HEK293 (cell line): ENCODE results near the gene SLC38A3.

Experiments
- CTCF ChIA-PET: fragments of 350-600 bp; formaldehyde crosslinking; extraction: SDS; loops from one replicate; lab custom pipeline; 2021; ENCODE audit warnings: antibody characterized with exemption; lab: Yijun Ruan, JAX
- POLR2A ChIA-PET: fragments of 300-600 bp; formaldehyde crosslinking; extraction: SDS; loops from one replicate; lab custom pipeline; 2020; ENCODE audit warnings: antibody characterized with exemption, inconsistent platforms; lab: Yijun Ruan, JAX
- H3K27ac ChIP-seq: fragments of 200-500 bp; sonication (Bioruptor generic); 2 replicates; pipeline ENCODE4 v1.5.1; 2014; ENCODE audit warnings: low read depth, low read length, control low read depth, inconsistent platforms; ENCODE audit errors: extremely low read depth
- H3K36me3 ChIP-seq, 2 experiments: fragments of 200-500 bp in 1 of 2; sonication (Bioruptor generic) in 1 of 2; 1 replicate in 1 of 2; 2 replicates in 1 of 2; pipeline ENCODE4 v1.5.1; 2014 to 2017; ENCODE audit warnings: inconsistent platforms in 2 of 2, low read length in 2 of 2; ENCODE audit not compliant: control insufficient read depth in 2 of 2, insufficient read depth in 1 of 2
- H3K4me1 ChIP-seq: fragments of 200-500 bp; sonication (Bioruptor generic); 2 replicates; pipeline ENCODE4 v1.5.1; 2014; ENCODE audit warnings: mild to moderate bottlenecking, low read length, inconsistent platforms; ENCODE audit not compliant: control insufficient read depth, insufficient read depth
- H3K4me3 ChIP-seq: 2 replicates; pipeline ENCODE4 v1.5.1; 2011; ENCODE audit warnings: low read depth, mild to moderate bottlenecking, control low read depth, low read length, moderate library complexity
- H3K9me3 ChIP-seq: fragments of 200-500 bp; sonication (Bioruptor generic); 2 replicates; pipeline ENCODE4 v1.5.1; 2014; ENCODE audit warnings: low read depth, low read length, inconsistent platforms; ENCODE audit not compliant: control insufficient read depth, insufficient read depth
- HOXA7 ChIP-seq: sonication (generic); formaldehyde crosslinking; IDR thresholded peaks from 2 replicates; pipeline ENCODE4 v1.8.1; 2022; ENCODE audit warnings: missing genetic modification reagents, borderline replicate concordance
- PRDM1 ChIP-seq: fragments of 450-650 bp; formaldehyde crosslinking; IDR thresholded peaks from 2 replicates; pipeline ENCODE4; 2016; ENCODE audit warnings: missing biosample characterization, missing genetic modification characterization
- YY1 ChIP-seq: fragments of 450-650 bp; formaldehyde crosslinking; IDR thresholded peaks from 2 replicates; pipeline ENCODE4 v1.5.1; 2018; ENCODE audit warnings: missing biosample characterization, missing genetic modification characterization
- ZBTB20 ChIP-seq: fragments of 450-650 bp; formaldehyde crosslinking; IDR thresholded peaks from 2 replicates; pipeline ENCODE4 v1.5.1; 2016; ENCODE audit warnings: missing biosample characterization, missing genetic modification characterization
- ZBTB8A ChIP-seq: fragments of 450-650 bp; formaldehyde crosslinking; IDR thresholded peaks from 2 replicates; pipeline ENCODE4 v1.5.1; 2016; ENCODE audit warnings: missing biosample characterization, missing genetic modification characterization
- ZFHX2 ChIP-seq: fragments of 450-650 bp; formaldehyde crosslinking; conservative IDR thresholded peaks from 2 replicates; pipeline ENCODE4 v1.5.1; 2016; ENCODE audit warnings: missing biosample characterization, missing genetic modification characterization
- ZFP41 ChIP-seq: fragments of 450-650 bp; formaldehyde crosslinking; IDR thresholded peaks from 2 replicates; pipeline ENCODE4 v1.5.1; 2016; ENCODE audit warnings: missing biosample characterization, missing genetic modification characterization, borderline replicate concordance
- ZNF133 ChIP-seq: fragments of 450-650 bp; formaldehyde crosslinking; IDR thresholded peaks from 2 replicates; pipeline ENCODE4 v1.5.1; 2016; ENCODE audit warnings: missing biosample characterization, missing genetic modification characterization
- ZNF23 ChIP-seq: fragments of 450-650 bp; formaldehyde crosslinking; IDR thresholded peaks from 2 replicates; pipeline ENCODE4 v1.5.1; 2016; ENCODE audit warnings: missing biosample characterization, missing genetic modification characterization, borderline replicate concordance
- ZNF354C ChIP-seq: fragments of 450-650 bp; formaldehyde crosslinking; IDR thresholded peaks from 2 replicates; pipeline ENCODE4 v1.5.1; 2016; ENCODE audit warnings: missing biosample characterization, missing genetic modification characterization, low read depth, borderline replicate concordance
- ZNF366 ChIP-seq: fragments of 450-650 bp; formaldehyde crosslinking; conservative IDR thresholded peaks from 2 replicates; pipeline ENCODE4 v1.5.1; 2016; ENCODE audit warnings: missing biosample characterization, missing genetic modification characterization
- ZNF404 ChIP-seq: fragments of 450-650 bp; formaldehyde crosslinking; IDR thresholded peaks from 2 replicates; pipeline ENCODE4 v1.5.1; 2017; ENCODE audit warnings: missing biosample characterization, missing genetic modification characterization
- ZNF423 ChIP-seq: fragments of 450-650 bp; formaldehyde crosslinking; IDR thresholded peaks from 2 replicates; pipeline ENCODE4 v1.5.1; 2016; ENCODE audit warnings: missing biosample characterization, missing genetic modification characterization
- ZNF677 ChIP-seq: fragments of 450-650 bp; IDR thresholded peaks from 2 replicates; pipeline ENCODE4 v1.5.0; 2018; ENCODE audit warnings: missing biosample characterization, mild to moderate bottlenecking, missing genetic modification characterization, moderate library complexity
- ZNF830 ChIP-seq: fragments of 450-650 bp; IDR thresholded peaks from 2 replicates; pipeline ENCODE4 v1.5.0; 2018; ENCODE audit warnings: missing biosample characterization, missing genetic modification characterization, low read depth, mild to moderate bottlenecking, moderate library complexity
- TF ChIP-seq, protein P1 (sequence below): fragments of 450-650 bp; formaldehyde crosslinking; IDR thresholded peaks from 2 replicates; pipeline ENCODE4 v1.5.1; 2017; ENCODE audit warnings: missing biosample characterization, mild to moderate bottlenecking, missing genetic modification characterization, moderate library complexity
- TF ChIP-seq, protein P2 (sequence below): fragments of 450-650 bp; formaldehyde crosslinking; IDR thresholded peaks from 2 replicates; pipeline ENCODE4 v1.5.1; 2017; ENCODE audit warnings: missing biosample characterization, missing genetic modification characterization
- TF ChIP-seq, protein P3 (sequence below): fragments of 450-650 bp; formaldehyde crosslinking; IDR thresholded peaks from 2 replicates; pipeline ENCODE4 v1.5.1; 2016; ENCODE audit warnings: missing biosample characterization, missing genetic modification characterization
- TF ChIP-seq, protein P4 (sequence below): fragments of 450-650 bp; formaldehyde crosslinking; IDR thresholded peaks from 2 replicates; pipeline ENCODE4 v1.5.1; 2016; ENCODE audit warnings: missing biosample characterization, missing genetic modification characterization
- TF ChIP-seq, protein P5 (sequence below): fragments of 450-650 bp; formaldehyde crosslinking; optimal IDR thresholded peaks from 2 replicates; pipeline ENCODE3; 2016; ENCODE audit warnings: missing biosample characterization, mild to moderate bottlenecking, missing genetic modification characterization
- TF ChIP-seq, protein P6 (sequence below): fragments of 450-650 bp; formaldehyde crosslinking; conservative IDR thresholded peaks from 2 replicates; pipeline ENCODE4 v1.5.1; 2016; ENCODE audit warnings: low read depth, missing biosample characterization, missing genetic modification characterization

The SLC38A3 gene

DNA sequence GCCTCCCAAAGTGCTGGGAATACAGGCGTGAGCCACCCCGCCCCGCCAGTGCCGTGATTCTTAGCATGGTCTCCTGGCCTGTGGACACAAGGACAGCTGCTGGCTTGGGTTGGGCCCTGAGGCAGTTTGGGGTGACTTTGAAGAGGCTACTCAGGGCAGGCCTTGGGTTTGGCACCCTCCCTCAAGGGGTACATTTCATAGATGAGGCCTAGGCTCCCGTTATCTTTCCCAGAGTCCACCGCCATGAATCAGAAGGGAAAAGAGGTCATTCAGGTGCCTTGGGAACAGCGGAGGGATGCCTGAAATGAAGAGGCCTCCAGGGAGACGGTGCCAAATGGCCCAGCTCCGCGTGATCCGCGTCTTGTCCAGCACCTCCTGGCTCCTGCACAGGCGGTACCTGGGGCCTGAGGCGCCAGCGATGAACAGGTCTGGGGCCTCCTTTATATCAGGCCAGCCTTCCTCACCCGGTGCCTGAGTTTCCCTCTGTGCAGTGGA, 40.2 kb downstream of the SLC38A3 start:
- peaks cover 9% of the 10 kb centered on the region; the same call in 1 of the 2 replicates for H3K4me1 ChIP-seq
- H3K36me3 ChIP-seq, result peaks cover 0 to 1% of the 10 kb centered on the region in 2 experiments; a peak in 1 of 3 replicates
- H3K9me3 ChIP-seq, result no peaks in the 10 kb centered on the region
- TF ChIP-seq PRDM1 (tag by site-specific recombination), result no peak
- no peak for TF ChIP-seq ZBTB20 (tag by site-specific recombination)
- TF ChIP-seq ZNF677, result no peak
- TF ChIP-seq ZNF23 (tag by site-specific recombination), result no peak
- no peak for TF ChIP-seq ZNF830 (tag by site-specific recombination)
- no peak for TF ChIP-seq ZFHX2
- ChIA-PET POLR2A (no interaction called here), CTCF (interaction anchor here (0.7 to 0.8 kb wide), 3 partner anchors 16 to 77 kb away, joined by 3 to 4 read pairs (median 4); no protein-coding TSS in a partner anchor)
- peak overlapping the region; percentile 43 for H3K27ac ChIP-seq
- no peak overlapping the region for H3K4me3 ChIP-seq

DNA sequence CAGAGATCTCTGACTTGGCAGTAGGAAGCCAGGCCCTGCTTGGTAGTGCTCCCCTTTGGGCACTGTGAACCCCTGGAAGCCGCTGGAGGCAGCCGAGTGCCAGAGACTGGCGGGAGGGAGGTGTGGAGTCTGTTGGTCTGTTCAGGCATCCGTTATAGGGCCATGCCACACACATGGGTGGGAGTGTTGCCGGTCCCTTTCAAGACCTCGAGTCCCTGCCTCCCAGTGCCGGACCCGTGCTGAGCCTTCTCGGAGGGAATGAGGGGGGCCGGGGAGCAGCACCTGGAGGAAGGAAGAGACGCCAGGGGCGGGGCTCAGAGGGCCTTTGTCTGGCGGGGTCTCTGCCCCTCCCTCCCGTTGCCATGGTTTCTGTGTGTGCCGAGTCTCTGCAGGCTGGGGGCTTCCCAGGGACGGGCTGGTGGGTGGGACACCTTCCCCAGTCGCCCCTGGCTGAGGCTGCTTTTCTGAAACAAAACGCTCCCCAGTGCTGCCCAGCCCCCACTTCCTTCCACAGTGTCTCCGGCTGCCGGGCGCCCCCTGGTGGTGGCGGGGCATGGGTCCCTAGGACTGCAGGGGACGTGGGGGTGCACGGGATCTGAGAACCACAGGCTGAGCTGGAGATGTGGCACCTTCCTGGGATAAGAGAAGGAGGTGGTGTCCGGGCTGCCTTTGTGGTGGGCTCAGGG, 40.9 kb downstream of the SLC38A3 start:
- Histone ChIP-seq H3K36me3 (peaks cover 0 to 3% of the 10 kb centered on the region in 2 experiments; a peak in 2 of 3 replicates), H3K4me1 (peaks cover 6% of the 10 kb centered on the region; the same call in 1 of the 2 replicates), H3K27ac (peak overlapping the region; percentile 43), H3K4me3 (peak overlapping the region; percentile 26), H3K9me3 (no peaks in the 10 kb centered on the region)
- POLR2A ChIA-PET, result interaction anchor here (0.7 to 1.8 kb wide), 4 partner anchors 10 to 19 kb away, joined by 3 to 17 read pairs (median 6); partner anchors contain the start of gene GNAI2
- CTCF ChIA-PET, result interaction anchor here (0.6 to 5.5 kb wide), 26 partner anchors 9 to 455 kb away, joined by 3 to 71 read pairs (median 5); partner anchors contain the start of genes GNAI2, GNAT1, IFRD2 and LSMEM2
- TF ChIP-seq, protein P1, sequence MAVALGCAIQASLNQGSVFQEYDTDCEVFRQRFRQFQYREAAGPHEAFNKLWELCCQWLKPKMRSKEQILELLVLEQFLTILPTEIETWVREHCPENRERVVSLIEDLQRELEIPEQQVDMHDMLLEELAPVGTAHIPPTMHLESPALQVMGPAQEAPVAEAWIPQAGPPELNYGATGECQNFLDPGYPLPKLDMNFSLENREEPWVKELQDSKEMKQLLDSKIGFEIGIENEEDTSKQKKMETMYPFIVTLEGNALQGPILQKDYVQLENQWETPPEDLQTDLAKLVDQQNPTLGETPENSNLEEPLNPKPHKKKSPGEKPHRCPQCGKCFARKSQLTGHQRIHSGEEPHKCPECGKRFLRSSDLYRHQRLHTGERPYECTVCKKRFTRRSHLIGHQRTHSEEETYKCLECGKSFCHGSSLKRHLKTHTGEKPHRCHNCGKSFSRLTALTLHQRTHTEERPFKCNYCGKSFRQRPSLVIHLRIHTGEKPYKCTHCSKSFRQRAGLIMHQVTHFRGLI (tag by site-specific recombination), result no peak
- TF ChIP-seq, protein P2, sequence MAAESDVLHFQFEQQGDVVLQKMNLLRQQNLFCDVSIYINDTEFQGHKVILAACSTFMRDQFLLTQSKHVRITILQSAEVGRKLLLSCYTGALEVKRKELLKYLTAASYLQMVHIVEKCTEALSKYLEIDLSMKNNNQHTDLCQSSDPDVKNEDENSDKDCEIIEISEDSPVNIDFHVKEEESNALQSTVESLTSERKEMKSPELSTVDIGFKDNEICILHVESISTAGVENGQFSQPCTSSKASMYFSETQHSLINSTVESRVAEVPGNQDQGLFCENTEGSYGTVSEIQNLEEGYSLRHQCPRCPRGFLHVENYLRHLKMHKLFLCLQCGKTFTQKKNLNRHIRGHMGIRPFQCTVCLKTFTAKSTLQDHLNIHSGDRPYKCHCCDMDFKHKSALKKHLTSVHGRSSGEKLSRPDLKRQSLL (tag by site-specific recombination), result no peak
- TF ChIP-seq YY1 (tag by site-specific recombination) (no peak), ZNF404 (tag by site-specific recombination) (no peak), ZNF366 (tag by site-specific recombination) (no peak), HOXA7 (CRISPR knock-in tag) (no peak), ZNF423 (tag by site-specific recombination) (no peak), ZFP41 (tag by site-specific recombination) (no peak), ZNF354C (no peak), ZBTB8A (no peak), ZNF133 (tag by site-specific recombination) (no peak)
- TF ChIP-seq, protein P3, sequence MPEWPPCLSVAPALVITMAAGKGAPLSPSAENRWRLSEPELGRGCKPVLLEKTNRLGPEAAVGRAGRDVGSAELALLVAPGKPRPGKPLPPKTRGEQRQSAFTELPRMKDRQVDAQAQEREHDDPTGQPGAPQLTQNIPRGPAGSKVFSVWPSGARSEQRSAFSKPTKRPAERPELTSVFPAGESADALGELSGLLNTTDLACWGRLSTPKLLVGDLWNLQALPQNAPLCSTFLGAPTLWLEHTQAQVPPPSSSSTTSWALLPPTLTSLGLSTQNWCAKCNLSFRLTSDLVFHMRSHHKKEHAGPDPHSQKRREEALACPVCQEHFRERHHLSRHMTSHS (tag by site-specific recombination), result no peak
- TF ChIP-seq, protein P4, sequence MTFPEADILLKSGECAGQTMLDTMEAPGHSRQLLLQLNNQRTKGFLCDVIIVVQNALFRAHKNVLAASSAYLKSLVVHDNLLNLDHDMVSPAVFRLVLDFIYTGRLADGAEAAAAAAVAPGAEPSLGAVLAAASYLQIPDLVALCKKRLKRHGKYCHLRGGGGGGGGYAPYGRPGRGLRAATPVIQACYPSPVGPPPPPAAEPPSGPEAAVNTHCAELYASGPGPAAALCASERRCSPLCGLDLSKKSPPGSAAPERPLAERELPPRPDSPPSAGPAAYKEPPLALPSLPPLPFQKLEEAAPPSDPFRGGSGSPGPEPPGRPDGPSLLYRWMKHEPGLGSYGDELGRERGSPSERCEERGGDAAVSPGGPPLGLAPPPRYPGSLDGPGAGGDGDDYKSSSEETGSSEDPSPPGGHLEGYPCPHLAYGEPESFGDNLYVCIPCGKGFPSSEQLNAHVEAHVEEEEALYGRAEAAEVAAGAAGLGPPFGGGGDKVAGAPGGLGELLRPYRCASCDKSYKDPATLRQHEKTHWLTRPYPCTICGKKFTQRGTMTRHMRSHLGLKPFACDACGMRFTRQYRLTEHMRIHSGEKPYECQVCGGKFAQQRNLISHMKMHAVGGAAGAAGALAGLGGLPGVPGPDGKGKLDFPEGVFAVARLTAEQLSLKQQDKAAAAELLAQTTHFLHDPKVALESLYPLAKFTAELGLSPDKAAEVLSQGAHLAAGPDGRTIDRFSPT, result no peak
- TF ChIP-seq, protein P5, sequence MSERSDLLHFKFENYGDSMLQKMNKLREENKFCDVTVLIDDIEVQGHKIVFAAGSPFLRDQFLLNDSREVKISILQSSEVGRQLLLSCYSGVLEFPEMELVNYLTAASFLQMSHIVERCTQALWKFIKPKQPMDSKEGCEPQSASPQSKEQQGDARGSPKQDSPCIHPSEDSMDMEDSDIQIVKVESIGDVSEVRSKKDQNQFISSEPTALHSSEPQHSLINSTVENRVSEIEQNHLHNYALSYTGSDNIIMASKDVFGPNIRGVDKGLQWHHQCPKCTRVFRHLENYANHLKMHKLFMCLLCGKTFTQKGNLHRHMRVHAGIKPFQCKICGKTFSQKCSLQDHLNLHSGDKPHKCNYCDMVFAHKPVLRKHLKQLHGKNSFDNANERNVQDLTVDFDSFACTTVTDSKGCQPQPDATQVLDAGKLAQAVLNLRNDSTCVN, result no peak
- TF ChIP-seq, protein P6, sequence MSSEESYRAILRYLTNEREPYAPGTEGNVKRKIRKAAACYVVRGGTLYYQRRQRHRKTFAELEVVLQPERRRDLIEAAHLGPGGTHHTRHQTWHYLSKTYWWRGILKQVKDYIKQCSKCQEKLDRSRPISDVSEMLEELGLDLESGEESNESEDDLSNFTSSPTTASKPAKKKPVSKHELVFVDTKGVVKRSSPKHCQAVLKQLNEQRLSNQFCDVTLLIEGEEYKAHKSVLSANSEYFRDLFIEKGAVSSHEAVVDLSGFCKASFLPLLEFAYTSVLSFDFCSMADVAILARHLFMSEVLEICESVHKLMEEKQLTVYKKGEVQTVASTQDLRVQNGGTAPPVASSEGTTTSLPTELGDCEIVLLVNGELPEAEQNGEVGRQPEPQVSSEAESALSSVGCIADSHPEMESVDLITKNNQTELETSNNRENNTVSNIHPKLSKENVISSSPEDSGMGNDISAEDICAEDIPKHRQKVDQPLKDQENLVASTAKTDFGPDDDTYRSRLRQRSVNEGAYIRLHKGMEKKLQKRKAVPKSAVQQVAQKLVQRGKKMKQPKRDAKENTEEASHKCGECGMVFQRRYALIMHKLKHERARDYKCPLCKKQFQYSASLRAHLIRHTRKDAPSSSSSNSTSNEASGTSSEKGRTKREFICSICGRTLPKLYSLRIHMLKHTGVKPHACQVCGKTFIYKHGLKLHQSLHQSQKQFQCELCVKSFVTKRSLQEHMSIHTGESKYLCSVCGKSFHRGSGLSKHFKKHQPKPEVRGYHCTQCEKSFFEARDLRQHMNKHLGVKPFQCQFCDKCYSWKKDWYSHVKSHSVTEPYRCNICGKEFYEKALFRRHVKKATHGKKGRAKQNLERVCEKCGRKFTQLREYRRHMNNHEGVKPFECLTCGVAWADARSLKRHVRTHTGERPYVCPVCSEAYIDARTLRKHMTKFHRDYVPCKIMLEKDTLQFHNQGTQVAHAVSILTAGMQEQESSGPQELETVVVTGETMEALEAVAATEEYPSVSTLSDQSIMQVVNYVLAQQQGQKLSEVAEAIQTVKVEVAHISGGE (tag by site-specific recombination), result peak; percentile 34; the same call in 1 of the 2 replicates
